SJSA1 (cell line): ENCODE measurements around the gene WSB1. TPM values are rescaled to one million over a fixed set of nuclear protein-coding genes. Genes with fewer than 3 reads are reported as not detected.
"Not testable (repeated sequence)": the region's sequence is repeated elsewhere in the genome, so short reads cannot be mapped to it uniquely, and the experiment has no call there.

Source experiments
- DNase-seq, 2 experiments: peaks; one replicate each; pipeline ENCODE4 v3.0.0-alpha.2; 2015 to 2020; ENCODE audit warnings: low spot score in 2 of 2, low read depth in 1 of 2
- H3K27ac ChIP-seq: fragments of 250-450 bp; sonication (Bioruptor Pico); 2 replicates; pipeline ENCODE4 v1.5.1; 2020; ENCODE audit warnings: mild to moderate bottlenecking, moderate library complexity
- H3K27me3 ChIP-seq: fragments of 250-450 bp; sonication (Bioruptor Pico); replicated peaks from 2 replicates; pipeline ENCODE4 v1.5.1; 2020; ENCODE audit warnings: mild to moderate bottlenecking, moderate library complexity
- H3K36me3 ChIP-seq: fragments of 250-450 bp; sonication (Bioruptor Pico); 2 replicates; pipeline ENCODE4 v1.5.1; 2020; ENCODE audit warnings: mild to moderate bottlenecking
- H3K4me1 ChIP-seq: fragments of 250-450 bp; sonication (Bioruptor Pico); replicated peaks from 2 replicates; pipeline ENCODE4 v1.6.1; 2021; ENCODE audit warnings: mild to moderate bottlenecking
- H3K4me3 ChIP-seq: fragments of 250-450 bp; sonication (Bioruptor Pico); 2 replicates; pipeline ENCODE4 v1.5.1; 2020; ENCODE audit warnings: mild to moderate bottlenecking
- H3K9me3 ChIP-seq: fragments of 250-450 bp; sonication (Bioruptor Pico); replicated peaks from 2 replicates; pipeline ENCODE4 v1.5.1; 2020; ENCODE audit warnings: mild to moderate bottlenecking
- total RNA-seq: library from RNA; depleted of rRNA; stranded (reverse); fragments of >200 nt; shearing (Covaris generic); gene quantifications from 2 replicates; pipeline ENCODE4 v1.2.3, GENCODE V29; 2014; rRNA removed

WSB1 gene
- total RNA-seq, result 55.3 and 59.7 TPM in 2 replicates

- Histone ChIP-seq H3K36me3 (peaks cover 22% of the 10 kb centered on the region), H3K27ac (peak within 1 kb of the TSS; percentile 95), H3K27me3 (no peaks in the 10 kb centered on the region), H3K4me1 (peaks cover 13% of the 10 kb centered on the region), H3K9me3 (no peaks in the 10 kb centered on the region), H3K4me3 (peak within 1 kb of the TSS; percentile 86)
- peak; percentile 89 to 94 for DNase-seq
Observed at GRCh38 chr17:27293898-27294688, at the start of gene WSB1. WSB1 (plus strand) TSS chr17:27294114; CDS start chr17:27294396, 282 bp downstream.

DNA sequence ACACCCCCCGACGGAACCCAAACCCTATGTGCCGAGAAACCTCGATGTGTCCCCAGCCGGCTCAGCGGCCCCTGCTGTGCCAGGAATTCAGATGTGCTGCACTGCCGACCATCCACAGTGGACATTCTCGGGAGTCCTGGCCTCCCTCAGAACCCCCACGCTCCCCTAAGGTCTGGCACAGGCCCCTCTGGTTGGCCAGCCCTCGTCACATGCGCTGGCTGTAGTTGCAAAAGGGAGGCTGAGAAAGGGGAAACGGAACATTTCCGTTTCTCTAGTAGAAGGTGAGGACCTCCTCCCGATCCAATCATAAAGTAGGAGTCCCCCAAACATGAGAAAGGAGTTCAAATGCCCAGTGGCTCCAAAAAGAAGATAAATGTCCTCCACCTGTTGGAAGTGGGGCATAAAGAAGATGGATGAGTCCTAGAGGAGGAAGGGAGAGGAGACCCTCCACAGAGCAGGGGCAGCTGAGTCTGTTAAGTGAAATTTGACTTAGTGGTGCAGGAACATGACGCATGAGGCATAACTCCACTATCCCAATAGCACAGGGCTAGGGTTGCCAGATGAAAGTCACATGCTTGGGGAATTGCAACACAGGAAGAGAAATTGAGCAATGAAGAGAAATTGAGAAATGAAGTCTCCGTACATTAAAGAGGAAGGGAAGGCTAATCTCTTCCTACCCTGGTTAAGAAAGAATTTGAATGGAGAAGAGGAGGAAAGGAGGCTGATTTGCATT lies 49.3 kb upstream of the WSB1 start:
- no peak overlapping the region for H3K4me3 ChIP-seq
- peaks cover 10% of the 10 kb centered on the region for H3K4me1 ChIP-seq
- no peaks in the 10 kb centered on the region for H3K9me3 ChIP-seq
- no peaks in the 10 kb centered on the region for H3K27me3 ChIP-seq
- H3K27ac ChIP-seq, result no peak overlapping the region
- DNase-seq, result peak in 1 of 2 experiments; percentile 12
- no peaks in the 10 kb centered on the region for H3K36me3 ChIP-seq

DNA sequence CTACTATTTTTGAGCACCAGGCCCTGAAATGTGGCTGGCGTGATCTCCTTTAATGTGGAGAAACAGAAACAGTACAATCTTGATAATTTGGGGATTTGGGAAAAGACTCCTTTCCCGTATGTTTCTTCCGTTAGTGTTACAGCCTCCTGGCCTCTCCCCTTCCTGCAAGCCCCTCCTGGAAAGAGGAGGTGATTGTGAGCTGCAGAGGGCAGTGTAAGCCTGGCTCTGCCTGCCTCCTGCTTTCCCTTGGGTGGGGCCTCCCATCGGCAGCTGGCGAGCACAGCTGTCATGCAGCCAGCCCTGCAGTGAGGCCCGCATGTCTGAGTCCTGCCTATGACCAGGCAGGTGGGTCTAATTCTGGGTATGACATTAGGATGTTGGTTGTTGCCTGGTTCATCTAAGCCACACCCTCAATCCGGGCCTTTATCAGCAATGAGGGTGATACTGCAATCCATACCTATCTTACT lies 48.7 kb upstream of the WSB1 start:
- Histone ChIP-seq H3K9me3 (no peaks in the 10 kb centered on the region), H3K27me3 (no peaks in the 10 kb centered on the region), H3K27ac (no peak overlapping the region), H3K36me3 (no peaks in the 10 kb centered on the region), H3K4me1 (peaks cover 10% of the 10 kb centered on the region), H3K4me3 (no peak overlapping the region)
- DNase-seq, result peak; percentile 56 to 71

DNA sequence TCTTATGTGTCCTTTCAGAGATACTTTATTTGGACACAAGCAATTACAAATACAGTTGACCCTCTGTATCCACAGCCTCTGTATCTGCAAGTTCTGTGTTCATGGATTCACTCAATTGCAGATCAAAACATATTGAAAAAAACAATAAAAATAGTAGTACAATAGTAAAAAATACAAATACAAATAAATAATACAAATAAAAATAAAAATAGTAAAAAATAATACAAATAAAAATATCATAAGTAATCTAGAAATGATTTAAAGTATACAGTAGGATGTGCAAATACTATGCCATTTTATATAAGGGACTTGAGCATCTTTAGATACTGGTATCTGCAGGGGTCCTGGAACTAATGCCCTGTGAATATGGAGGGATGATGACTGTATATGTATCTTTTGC lies 47.4 kb upstream of the WSB1 start:
- H3K27ac ChIP-seq, result no peak overlapping the region
- no peak for DNase-seq
- no peaks in the 10 kb centered on the region for H3K36me3 ChIP-seq
- H3K4me3 ChIP-seq, result no peak overlapping the region
- no peaks in the 10 kb centered on the region for H3K9me3 ChIP-seq
- peaks cover 10% of the 10 kb centered on the region for H3K4me1 ChIP-seq
- no peaks in the 10 kb centered on the region for H3K27me3 ChIP-seq

DNA sequence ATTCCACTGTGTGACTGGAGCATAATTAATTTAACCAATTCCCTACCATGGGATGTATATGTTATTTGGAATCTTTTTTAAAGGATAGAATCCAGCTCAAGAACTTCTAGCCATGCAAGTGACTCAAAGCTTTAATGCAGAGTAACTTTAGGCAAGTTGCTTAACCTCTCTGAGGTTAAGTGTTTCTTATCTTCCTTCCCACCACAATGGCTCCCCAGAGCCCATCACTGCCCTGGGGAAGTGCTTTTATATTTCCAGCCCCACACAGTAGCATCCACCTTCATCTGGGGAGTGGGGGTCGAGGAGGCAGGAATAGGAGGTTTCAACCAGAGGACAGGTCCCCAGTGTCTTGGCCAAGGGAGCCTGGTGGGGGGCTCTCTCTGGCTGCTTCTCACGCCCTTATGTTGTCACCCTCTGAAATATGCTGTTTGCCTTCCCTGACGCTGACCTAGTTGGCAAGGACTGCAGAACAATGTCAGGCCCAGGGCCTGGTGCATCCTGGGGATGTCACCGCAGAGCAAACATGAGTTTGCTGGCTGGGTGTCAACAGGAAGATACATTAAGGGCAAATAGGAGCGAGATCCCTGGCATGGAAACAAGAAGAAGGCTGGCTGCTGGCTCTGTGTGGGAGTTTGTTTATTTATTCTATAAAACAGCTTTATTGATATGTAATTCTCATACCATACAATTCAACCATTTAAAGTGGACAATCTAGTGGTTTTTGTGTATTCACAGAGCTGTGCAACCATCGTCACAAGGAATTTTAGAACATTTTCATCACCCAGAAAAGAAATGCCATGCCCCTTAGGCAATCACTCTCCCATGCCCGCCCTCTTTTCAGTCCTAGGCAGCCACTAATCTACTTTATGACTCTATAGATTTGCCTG lies 46.6 kb upstream of the WSB1 start:
- DNase-seq, result peak; percentile 69 to 73
- Histone ChIP-seq H3K27ac (peak overlapping the region; percentile 49), H3K4me3 (no peak overlapping the region), H3K9me3 (no peaks in the 10 kb centered on the region), H3K27me3 (no peaks in the 10 kb centered on the region), H3K4me1 (peaks cover 10% of the 10 kb centered on the region), H3K36me3 (no peaks in the 10 kb centered on the region)

GRCh38 chr17:27247958-27248342 lies 46.0 kb upstream of the WSB1 start:
- peaks cover 10% of the 10 kb centered on the region for H3K4me1 ChIP-seq

GRCh38 chr17:27250791-27251190 lies 43.1 kb upstream of the WSB1 start:
- H3K4me3 ChIP-seq, DNase-seq, H3K36me3 ChIP-seq, H3K27me3 ChIP-seq, H3K27ac ChIP-seq, H3K4me1 ChIP-seq, H3K9me3 ChIP-seq: not testable (repeated sequence)

More at GRCh38 chr17:27247958-27248342, 46.0 kb upstream of the WSB1 start:
- no peaks in the 10 kb centered on the region for H3K36me3 ChIP-seq
- H3K9me3 ChIP-seq, result no peaks in the 10 kb centered on the region
- H3K27ac ChIP-seq, result 0 out of 2 replicates have a peak overlapping the region, but pooled peaks have one; percentile 27
- no peak for DNase-seq
- no peak overlapping the region for H3K4me3 ChIP-seq
- H3K27me3 ChIP-seq, result no peaks in the 10 kb centered on the region

- not testable (repeated sequence) for H3K27me3 ChIP-seq, DNase-seq, H3K27ac ChIP-seq, H3K36me3 ChIP-seq, H3K4me1 ChIP-seq, H3K9me3 ChIP-seq, H3K4me3 ChIP-seq
Observed at GRCh38 chr17:27254802-27255201, 39.1 kb upstream of the WSB1 start.

GRCh38 chr17:27256225-27257030 lies 37.5 kb upstream of the WSB1 start:
- no peaks in the 10 kb centered on the region for H3K27me3 ChIP-seq
- H3K4me3 ChIP-seq, result no peak overlapping the region
- DNase-seq, result peak in 1 of 2 experiments; percentile 16
- H3K27ac ChIP-seq, result no peak overlapping the region
- no peaks in the 10 kb centered on the region for H3K36me3 ChIP-seq
- H3K9me3 ChIP-seq, result no peaks in the 10 kb centered on the region
- 0 out of 2 replicates have a peak, but pooled peaks cover 3% of the 10 kb centered on the region for H3K4me1 ChIP-seq

GRCh38 chr17:27257031-27257357 lies 36.9 kb upstream of the WSB1 start:
- Histone ChIP-seq H3K27me3 (no peaks in the 10 kb centered on the region), H3K4me3 (no peak overlapping the region), H3K9me3 (no peaks in the 10 kb centered on the region), H3K4me1 (0 out of 2 replicates have a peak, but pooled peaks cover 3% of the 10 kb centered on the region), H3K27ac (no peak overlapping the region), H3K36me3 (no peaks in the 10 kb centered on the region)
- DNase-seq, result no peak

- Histone ChIP-seq H3K27ac (no peak overlapping the region), H3K9me3 (no peaks in the 10 kb centered on the region), H3K4me3 (no peak overlapping the region), H3K4me1 (0 out of 2 replicates have a peak, but pooled peaks cover 3% of the 10 kb centered on the region), H3K36me3 (no peaks in the 10 kb centered on the region), H3K27me3 (no peaks in the 10 kb centered on the region)
- no peak for DNase-seq
Observed at GRCh38 chr17:27259356-27259755, 34.6 kb upstream of the WSB1 start.

GRCh38 chr17:27263386-27263785 lies 30.5 kb upstream of the WSB1 start:
- Histone ChIP-seq H3K4me1 (no peaks in the 10 kb centered on the region), H3K27ac (no peak overlapping the region), H3K4me3 (no peak overlapping the region), H3K27me3 (no peaks in the 10 kb centered on the region), H3K9me3 (no peaks in the 10 kb centered on the region), H3K36me3 (no peaks in the 10 kb centered on the region)
- DNase-seq, result no peak
